K562 (cell line): Measurements from ENCODE around the gene FAM193A. TPM values are rescaled to one million over a fixed set of nuclear protein-coding genes. Genes with fewer than 3 reads are reported as not detected.

Experiments
- ATAC-seq: fragments of 200-7000 bp; cut with Tn5 transposase; 3 replicates; pipeline ENCODE4 v1.9.1; 2020; ENCODE audit warnings: moderate library complexity
- BruUV-seq: library from RNA; stranded (reverse); fragments of 400-500 nt; replicated peaks from 2 replicates; lab custom pipeline; 2021; lab: Mats Ljungman, UMichigan
- CTCF ChIA-PET: fragments of 300-600 bp; formaldehyde crosslinking; extraction: SDS; loops from one replicate; lab custom pipeline; 2021; ENCODE audit warnings: low intra/inter-chr PET ratio; lab: Yijun Ruan, JAX
- POLR2A ChIA-PET: fragments of 300-600, 350-650 bp; sonication (Branson Sonifier 250); formaldehyde crosslinking; extraction: SDS; loops from one replicate; lab custom pipeline; 2021; ENCODE audit warnings: antibody characterized with exemption, inconsistent platforms; lab: Yijun Ruan, JAX
- DNase-seq, 4 experiments: peaks; one replicate each; pipeline versions ENCODE4 v3.0.0 to v3.0.0-alpha.2; 2011 to 2018; ENCODE audit warnings: low spot score in 3 of 4, mixed read lengths in 3 of 4; ENCODE audit errors: extremely low read depth in 1 of 4
- FAIRE-seq: peaks from 2 replicates; lab custom pipeline; 2011; peaks lifted over from hg19 to GRCh38; lab: Jason Lieb, UNC
- H2AFZ ChIP-seq: 2 replicates; pipeline ENCODE4 v1.6.0; 2011; ENCODE audit warnings: low read depth, low read length, control low read depth, inconsistent platforms
- H3K27ac ChIP-seq: fragments of 200-600 bp; 3 replicates; pipeline ENCODE4 v1.8.0; 2011; ENCODE audit warnings: low read depth, mild to moderate bottlenecking, control low read depth, inconsistent platforms, low read length, moderate library complexity, mixed read lengths; ENCODE audit errors: extremely low read depth
- H3K27me3 ChIP-seq, 2 experiments: fragments of 300-600 bp in 1 of 2; 2 replicates in 1 of 2; 3 replicates in 1 of 2; pipeline versions ENCODE4 v1.6.0 to v1.8.0; 2011; ENCODE audit warnings: inconsistent platforms in 2 of 2, low read length in 2 of 2, mild to moderate bottlenecking in 1 of 2, mixed read lengths in 1 of 2, moderate library complexity in 1 of 2; ENCODE audit not compliant: control insufficient read depth in 2 of 2, insufficient read depth in 2 of 2
- H3K36me3 ChIP-seq: fragments of 300-600 bp; 3 replicates; pipeline ENCODE4 v1.8.0; 2011; ENCODE audit warnings: mild to moderate bottlenecking, low read length, inconsistent platforms; ENCODE audit not compliant: control insufficient read depth, insufficient read depth
- H3K4me1 ChIP-seq, 2 experiments: fragments of 200-600 bp in 1 of 2; replicated peaks in 1 of 2; 2 replicates in 1 of 2; 3 replicates in 1 of 2; pipeline versions ENCODE4 v1.5.1 to v1.8.0; 2011; ENCODE audit warnings: inconsistent platforms in 2 of 2, low read length in 2 of 2, mild to moderate bottlenecking in 1 of 2, mixed read lengths in 1 of 2, moderate library complexity in 1 of 2; ENCODE audit not compliant: control insufficient read depth in 2 of 2, insufficient read depth in 2 of 2
- H3K4me2 ChIP-seq: 2 replicates; pipeline ENCODE4 v1.6.1; 2011; ENCODE audit warnings: low read length, control low read depth, inconsistent platforms, mixed read lengths; ENCODE audit not compliant: insufficient read depth
- H3K4me3 ChIP-seq: fragments of 200-600 bp; sonication (generic), shearing (Covaris generic); 2 replicates; pipeline ENCODE4 v1.5.1; 2016; ENCODE audit warnings: control low read depth, inconsistent platforms
- H3K79me2 ChIP-seq: fragments of 200-600 bp; 3 replicates; pipeline ENCODE4 v1.8.0; 2011; ENCODE audit warnings: low read length, inconsistent platforms; ENCODE audit not compliant: control insufficient read depth, insufficient read depth
- H3K9ac ChIP-seq, 2 experiments: 2 replicates each; pipeline versions ENCODE4 v1.6.0 to v1.6.1; 2011; ENCODE audit warnings: low read depth in 2 of 2, low read length in 2 of 2, control low read depth in 1 of 2, inconsistent platforms in 1 of 2, mild to moderate bottlenecking in 1 of 2, mixed read lengths in 1 of 2; ENCODE audit not compliant: insufficient read depth in 1 of 2
- H3K9me1 ChIP-seq: one replicate; pipeline ENCODE4 v1.6.0; 2011; ENCODE audit warnings: inconsistent platforms, mild to moderate bottlenecking, low read length, moderate library complexity; ENCODE audit not compliant: control insufficient read depth, insufficient read depth
- H3K9me3 ChIP-seq: replicated peaks from 2 replicates; pipeline ENCODE4 v1.5.1; 2011; ENCODE audit warnings: low read depth, low read length, inconsistent platforms; ENCODE audit not compliant: control insufficient read depth, insufficient read depth
- H4K20me1 ChIP-seq: replicated peaks from 2 replicates; pipeline ENCODE4 v1.6.1; 2011; ENCODE audit warnings: low read length, inconsistent platforms, mixed read lengths; ENCODE audit not compliant: control insufficient read depth, insufficient read depth
- ETV6 ChIP-seq, 3 experiments: fragments of 150-350 bp in 1 of 3; sonication (generic) in 1 of 3; formaldehyde crosslinking in 1 of 3; IDR thresholded peaks; 2 replicates each; pipeline versions ENCODE4 v1.6.1 to v1.8.0; 2014 to 2022; ENCODE audit warnings: borderline replicate concordance in 2 of 3, low read depth in 2 of 3, antibody characterized with exemption in 1 of 3, low read length in 1 of 3, mild to moderate bottlenecking in 1 of 3, missing genetic modification reagents in 1 of 3
- POLR2A ChIP-seq: fragments of 450-650 bp; conservative IDR thresholded peaks from 2 replicates; pipeline ENCODE4 v1.6.1; 2016
- POLR2G ChIP-seq: fragments of 200-400 bp; formaldehyde crosslinking; IDR thresholded peaks from 2 replicates; pipeline ENCODE4 v1.6.1; 2017; ENCODE audit warnings: low read depth, mild to moderate bottlenecking, antibody characterized with exemption, low read length, moderate library complexity
- SUPT5H ChIP-seq: fragments of 450-650 bp; IDR thresholded peaks from 2 replicates; pipeline ENCODE4 v1.6.1; 2016
- ZNF121 ChIP-seq: sonication (generic); formaldehyde crosslinking; conservative IDR thresholded peaks from 2 replicates; pipeline ENCODE4 v1.8.0; 2022; ENCODE audit warnings: missing genetic modification reagents
- ZNF224 ChIP-seq: sonication (generic); formaldehyde crosslinking; IDR thresholded peaks from 2 replicates; pipeline ENCODE4 v1.8.0; 2022; ENCODE audit warnings: mild to moderate bottlenecking, missing genetic modification reagents
- WGBS: fragments of 100-300 bp; shearing (Covaris generic); methylation state at CpG from one replicate; pipeline ENCODE4 v1.1.6; 2016; ENCODE audit warnings: low coverage, mixed read lengths; ENCODE audit not compliant: insufficient coverage; ENCODE audit errors: missing lambda C conversion rate; 5-methylcytosine and 5-hydroxymethylcytosine counted together
- in situ Hi-C: fragments of 300-500 bp; cut with MboI; formaldehyde crosslinking; loops from 4 replicates; pipeline ENCODE4 v1.15.0; 2018; ENCODE audit warnings: inconsistent platforms, mixed read lengths
- intact Hi-C: fragments of 100-400 bp; cut with micrococcal nuclease; formaldehyde crosslinking; loops from 2 replicates; pipeline ENCODE4 v1.14.2; 2022
- polyA plus RNA-seq, 8 experiments: library from polyadenylated mRNA; depleted of rRNA in 4 of 8; stranded (reverse) in 5 of 8; unstranded in 3 of 8; fragments of >200 nt; fragmentation: Nextera tagmentation in 2 of 8; fragmentation: Illumina TruSeq in 1 of 8; extraction: Ambion mirVana in 2 of 8; extraction: Trizol in 1 of 8; gene quantifications; 2 replicates each; pipeline versions ENCODE4 v1.2.1 to v1.2.3, GENCODE V29; 2011 to 2014; ENCODE audit warnings: inconsistent platforms in 1 of 8, missing spikeins in 1 of 8
- total RNA-seq, 7 experiments: library from RNA; depleted of rRNA in 6 of 7; stranded (reverse); fragments of >200 nt in 6 of 7; fragmentation: Illumina TruSeq in 2 of 7; extraction: Trizol in 2 of 7; gene quantifications; 2 replicates each; pipeline versions ENCODE4 v1.2.1 to v1.2.3, GENCODE V29; 2011 to 2021; ENCODE audit warnings: low replicate concordance in 1 of 7

The FAM193A gene
- total and polyA plus RNA-seq, 9 of the 15 experiments (the other 6 are each of a cell fraction or from before 2014, with no cell fraction given) = 0.46 to 24.6 (median 9.6) TPM

DNA sequence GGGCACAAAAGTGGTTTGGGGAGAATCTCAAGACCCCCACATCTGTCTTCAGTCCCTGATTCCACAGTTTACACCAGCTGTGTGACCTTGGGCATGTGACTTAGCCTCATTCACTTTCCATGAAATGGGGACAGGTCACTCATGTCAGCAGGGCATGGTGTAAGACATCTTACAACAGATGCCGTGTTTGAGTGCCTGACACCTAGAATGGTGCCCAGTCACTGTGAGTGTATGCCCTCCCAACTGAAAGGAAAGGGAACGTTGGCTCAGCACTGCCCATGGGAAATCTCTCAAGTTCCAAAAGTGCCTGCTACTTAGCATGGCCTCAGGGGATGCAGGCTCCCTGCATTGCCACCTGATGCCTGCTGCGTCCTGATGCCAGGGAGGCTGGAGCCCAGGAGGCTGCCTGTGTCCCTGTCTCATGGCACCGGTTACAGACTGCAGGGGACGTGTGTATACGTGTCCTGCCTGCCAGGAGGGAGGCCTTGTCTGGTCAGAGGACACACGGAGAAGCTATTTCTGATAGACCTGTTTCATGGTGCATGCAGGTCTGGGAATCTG is 35.3 kb upstream of the FAM193A start:
- H3K9ac ChIP-seq = no peak overlapping the region
- H3K9me1 ChIP-seq = no peaks in the 10 kb centered on the region
- DNase-seq = no peak
- H3K4me1 ChIP-seq = no peaks in the 10 kb centered on the region
- intact Hi-C loops = no loop called here
- no peaks in the 10 kb centered on the region for H3K9me3 ChIP-seq
- H3K36me3 ChIP-seq = peaks cover 89% of the 10 kb centered on the region
- in situ Hi-C loops = no loop called here
- TF ChIP-seq SUPT5H (0 out of 2 replicates have a peak, but pooled peaks have one; percentile 43), POLR2A (peak; percentile 38; the same call in 1 of the 2 replicates), POLR2G (peak; percentile 26; the same call in 1 of the 2 replicates), ZNF224 (CRISPR knock-in tag) (no peak)
- TF ChIP-seq, all 486 proteins: peak for 3
- 98% methylated on average over 7 of the region's 7 CpGs for WGBS
- Histone ChIP-seq H3K27me3 (no peaks in the 10 kb centered on the region), H3K4me3 (no peak overlapping the region), H2AFZ (no peak overlapping the region), H3K4me2 (no peak overlapping the region), H3K27ac (no peak overlapping the region), H4K20me1 (peaks cover 3% of the 10 kb centered on the region; the same call in 1 of the 2 replicates), H3K79me2 (peaks cover 22% of the 10 kb centered on the region; the same call in 1 of the 3 replicates)
- ChIA-PET POLR2A (interaction anchor here (0.6 to 1.7 kb wide), 5 partner anchors 8 to 39 kb away, joined by 3 to 6 read pairs (median 4); no protein-coding TSS in a partner anchor), CTCF (no interaction called here)
- ATAC-seq (no peak), FAIRE-seq (no peak)
- BruUV-seq = TSS peak; percentile 21

DNA sequence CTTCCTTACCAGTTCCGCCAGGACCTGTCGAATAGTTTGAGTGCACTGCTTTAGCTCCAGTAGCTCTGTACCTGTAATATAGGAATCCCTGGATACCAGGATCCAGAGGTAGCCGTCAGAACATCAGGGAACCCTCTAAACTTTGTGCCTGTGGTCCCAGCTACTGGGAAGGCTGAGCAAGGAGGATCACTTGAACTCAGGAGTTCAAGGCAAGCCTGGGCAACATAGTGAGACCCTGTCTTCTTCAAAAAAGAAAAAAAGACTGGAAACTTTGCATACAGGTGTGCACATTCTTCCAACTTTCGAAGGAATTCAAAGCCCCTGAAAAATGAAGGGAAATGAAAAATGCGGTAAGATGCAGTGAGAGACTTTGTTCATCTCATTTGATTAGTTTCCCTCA is 32.6 kb upstream of the FAM193A start:
- POLR2A ChIA-PET = interaction anchor here (1.0 to 1.3 kb wide), 5 partner anchors 11 to 31 kb away, joined by 3 to 8 read pairs (median 3); no protein-coding TSS in a partner anchor
- in situ Hi-C loops = no loop called here
- WGBS = 91% methylated on average over 5 of the region's 5 CpGs
- peaks cover 86% of the 10 kb centered on the region for H3K36me3 ChIP-seq
- H3K4me2 ChIP-seq = no peak overlapping the region
- H3K9me1 ChIP-seq = no peaks in the 10 kb centered on the region
- CTCF ChIA-PET = no interaction called here
- H3K4me1 ChIP-seq = no peaks in the 10 kb centered on the region
- DNase-seq (no peak), FAIRE-seq (no peak), ATAC-seq (no peak)
- no peaks in the 10 kb centered on the region for H3K27me3 ChIP-seq
- peaks cover 3% of the 10 kb centered on the region; the same call in 1 of the 2 replicates for H4K20me1 ChIP-seq
- H3K4me3 ChIP-seq = no peak overlapping the region
- no TSS peak for BruUV-seq
- TF ChIP-seq ZNF121 (CRISPR knock-in tag) (peak; percentile 78), ETV6 (IDR thresholded peaks at IDR 0.05; ENCODE audit: borderline replicate concordance in 1 of 2, low read depth in 2 of 2, low read length in 1 of 2) (no peak), ETV6 (CRISPR knock-in tag; IDR thresholded peaks at IDR 0.05; ENCODE audit: borderline replicate concordance) (no peak)
- no peak overlapping the region for H3K9ac ChIP-seq
- no peak overlapping the region for H3K27ac ChIP-seq
- no peaks in the 10 kb centered on the region for H3K9me3 ChIP-seq
- intact Hi-C loops = no loop called here
- H2AFZ ChIP-seq = no peak overlapping the region
- H3K79me2 ChIP-seq = peaks cover 29% of the 10 kb centered on the region; the same call in 2 of the 3 replicates
